ENCODE data around the gene RESP18.
"Not testable (repeated sequence)": the region's sequence is repeated elsewhere in the genome, so short reads cannot be mapped to it uniquely, and the experiment has no call there.

Gene RESP18

DNA sequence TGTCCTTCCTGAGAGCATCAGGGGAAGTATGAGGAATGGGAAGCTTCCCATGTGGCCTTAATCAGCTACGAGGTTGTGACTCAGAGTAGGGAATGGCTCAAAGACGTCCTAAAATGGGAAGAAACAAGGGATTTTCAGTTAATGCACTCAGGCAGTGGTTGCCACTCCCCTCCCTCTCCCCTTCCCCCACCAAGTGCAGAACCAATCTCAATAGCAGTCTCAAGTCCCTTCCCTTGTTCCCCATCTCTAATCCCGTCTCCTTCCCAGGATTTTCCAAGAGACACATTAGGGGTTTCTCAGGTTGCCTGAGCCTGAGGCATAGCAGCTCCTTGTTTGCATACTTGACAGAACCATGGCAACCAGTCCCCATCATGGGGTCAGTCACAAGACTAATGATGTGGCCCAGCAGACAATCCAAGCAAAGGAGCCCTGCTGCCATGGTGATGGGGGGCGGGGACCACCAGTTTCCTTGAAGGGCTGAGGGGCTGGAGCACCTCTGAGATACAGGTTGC lies 18.2 kb upstream of the RESP18 start:
- H3K27ac Mint-ChIP-seq, result no peak overlapping the region
- peaks cover 2% of the 10 kb centered on the region for H3K4me1 Mint-ChIP-seq (ENCODE audit: low read depth)
- H3K36me3 Mint-ChIP-seq (ENCODE audit: low read depth), result no peaks in the 10 kb centered on the region
- no peak for DNase-seq (ENCODE audit: low spot score)
- H3K9me3 Mint-ChIP-seq, result no peaks in the 10 kb centered on the region
- H3K27me3 Mint-ChIP-seq (ENCODE audit: low read depth), result peaks cover 26% of the 10 kb centered on the region
- H3K4me3 Mint-ChIP-seq, result no peak overlapping the region

DNA sequence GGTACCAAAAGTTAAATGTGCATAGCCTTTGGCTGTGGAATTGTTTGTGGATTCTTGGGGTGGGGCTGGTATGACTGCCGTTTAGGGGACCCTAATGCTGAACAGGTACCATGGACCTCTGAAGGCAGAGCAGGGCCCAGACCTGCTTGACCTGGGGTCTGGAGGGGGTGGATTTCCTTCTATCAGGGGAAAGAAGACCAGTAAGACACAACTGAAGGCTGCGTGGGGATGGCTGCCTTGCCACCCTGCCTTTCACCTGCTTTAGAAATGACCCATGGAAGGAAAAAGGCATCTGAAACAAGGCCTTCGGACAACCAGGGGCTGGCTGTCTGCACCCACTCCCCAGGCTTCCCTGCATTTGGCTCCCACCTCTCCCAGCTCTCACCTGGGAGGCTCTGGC lies 17.7 kb upstream of the RESP18 start:
- Mint-ChIP-seq H3K27ac (no peak overlapping the region), H3K36me3 (ENCODE audit: low read depth) (no peaks in the 10 kb centered on the region), H3K9me3 (no peaks in the 10 kb centered on the region), H3K27me3 (ENCODE audit: low read depth) (peaks cover 26% of the 10 kb centered on the region), H3K4me3 (no peak overlapping the region), H3K4me1 (ENCODE audit: low read depth) (peaks cover 2% of the 10 kb centered on the region)
- no peak for DNase-seq (ENCODE audit: low spot score)

DNA sequence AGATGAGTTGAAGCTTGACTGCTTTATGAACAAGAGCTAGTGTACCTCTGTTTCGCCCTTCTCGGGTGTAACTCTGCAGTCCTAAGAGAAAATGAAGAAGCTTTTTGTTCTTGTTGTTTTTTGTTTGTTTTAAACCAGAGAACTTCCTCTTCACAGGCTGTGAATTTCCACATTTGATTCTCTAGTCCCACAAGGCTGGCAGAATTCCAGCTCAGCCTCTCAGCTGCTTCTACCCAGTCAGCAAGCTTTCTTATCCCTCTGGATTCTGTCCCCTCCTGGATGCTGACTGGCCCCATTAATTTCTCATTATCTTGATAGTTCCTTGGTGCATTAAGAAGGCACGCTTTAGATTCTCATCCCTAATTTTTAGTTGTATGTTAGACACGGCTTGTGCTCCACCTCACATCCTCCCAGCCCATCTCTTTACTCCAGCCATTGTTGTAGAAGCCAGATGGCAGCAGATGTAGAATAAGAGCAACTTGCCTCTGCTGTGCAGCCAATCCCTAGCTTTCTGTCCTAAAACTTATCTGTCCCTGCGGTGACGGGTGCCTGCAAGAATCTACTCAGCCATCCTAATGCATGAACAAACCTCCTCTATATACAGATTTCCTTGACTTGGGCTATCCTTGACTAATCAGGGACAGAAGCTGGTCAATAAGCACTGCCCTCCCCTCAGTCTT lies 12.3 kb upstream of the RESP18 start:
- peaks cover 10% of the 10 kb centered on the region for H3K27me3 Mint-ChIP-seq (ENCODE audit: low read depth)
- H3K4me3 Mint-ChIP-seq, result no peak overlapping the region
- no peak overlapping the region for H3K27ac Mint-ChIP-seq
- DNase-seq (ENCODE audit: low spot score), result no peak
- no peaks in the 10 kb centered on the region for H3K9me3 Mint-ChIP-seq
- no peaks in the 10 kb centered on the region for H3K36me3 Mint-ChIP-seq (ENCODE audit: low read depth)
- no peaks in the 10 kb centered on the region for H3K4me1 Mint-ChIP-seq (ENCODE audit: low read depth)

- no peak for DNase-seq (ENCODE audit: low spot score)
- no peak overlapping the region for H3K4me3 Mint-ChIP-seq
- no peaks in the 10 kb centered on the region for H3K9me3 Mint-ChIP-seq
- no peaks in the 10 kb centered on the region for H3K36me3 Mint-ChIP-seq (ENCODE audit: low read depth)
- H3K27ac Mint-ChIP-seq, result no peak overlapping the region
- H3K27me3 Mint-ChIP-seq (ENCODE audit: low read depth), result peaks cover 42% of the 10 kb centered on the region
- H3K4me1 Mint-ChIP-seq (ENCODE audit: low read depth), result no peaks in the 10 kb centered on the region
Observed at GRCh38 chr2:219335373-219335786, 2.8 kb upstream of the RESP18 start.

DNA sequence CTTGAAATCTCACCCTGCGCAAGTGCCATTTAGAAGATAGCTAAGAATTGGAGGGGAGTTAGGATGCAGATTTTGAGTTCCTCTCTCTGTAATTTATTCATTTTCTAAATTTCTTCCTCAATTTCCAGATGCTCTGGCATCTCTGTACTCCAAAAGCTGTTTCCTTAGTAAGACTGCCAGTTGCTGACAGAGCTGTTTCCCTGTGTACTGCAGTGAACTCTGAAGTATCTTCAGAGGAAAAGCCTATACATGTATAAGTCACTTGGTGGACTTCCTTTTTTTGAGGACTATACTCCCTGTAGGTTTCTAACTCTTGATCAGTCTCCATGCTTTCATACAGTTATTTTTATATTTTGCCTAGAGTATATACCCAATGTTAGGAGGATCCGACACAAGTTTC lies 1.5 kb upstream of the RESP18 start:
- Mint-ChIP-seq H3K27me3 (ENCODE audit: low read depth) (peaks cover 40% of the 10 kb centered on the region), H3K9me3 (no peaks in the 10 kb centered on the region), H3K36me3 (ENCODE audit: low read depth) (no peaks in the 10 kb centered on the region), H3K27ac (no peak overlapping the region), H3K4me3 (no peak overlapping the region), H3K4me1 (ENCODE audit: low read depth) (no peaks in the 10 kb centered on the region)
- DNase-seq (ENCODE audit: low spot score), result no peak

DNA sequence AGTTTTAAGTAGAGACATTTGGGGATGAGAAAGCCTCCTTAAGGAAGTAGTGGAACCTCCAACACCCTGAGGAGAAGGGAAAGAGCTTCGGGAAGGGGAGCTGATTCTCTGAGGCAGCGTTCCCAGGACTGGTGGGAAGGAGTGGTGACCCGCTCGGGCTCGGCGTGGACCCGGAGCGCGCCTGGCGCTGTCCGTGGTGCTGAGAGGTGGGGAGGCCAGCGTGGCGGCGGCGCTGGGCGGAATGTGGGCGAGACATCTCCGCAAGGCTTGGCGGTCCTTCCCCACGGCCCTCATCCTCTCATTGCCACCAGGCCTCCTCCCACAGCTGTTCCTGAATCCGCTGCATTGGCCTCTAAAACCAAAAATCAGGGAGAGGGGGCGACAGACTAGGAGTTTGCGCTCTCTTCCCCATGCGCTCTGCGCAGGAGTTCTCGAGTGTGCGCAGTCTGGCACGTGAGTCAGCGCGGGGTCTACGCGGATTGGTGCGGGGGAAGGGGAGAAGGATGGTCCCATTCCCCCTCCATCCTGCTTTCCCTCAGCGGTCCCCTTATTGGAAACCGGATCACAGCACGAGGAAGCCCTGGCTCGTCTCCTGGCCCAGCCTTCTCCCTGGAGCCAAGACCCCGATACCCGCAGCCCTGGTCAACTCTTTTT lies 857 bp downstream of the RESP18 start:
- Mint-ChIP-seq H3K27me3 (ENCODE audit: low read depth) (peaks cover 36% of the 10 kb centered on the region), H3K9me3 (no peaks in the 10 kb centered on the region), H3K27ac (no peak overlapping the region), H3K4me1 (ENCODE audit: low read depth) (no peaks in the 10 kb centered on the region), H3K36me3 (ENCODE audit: low read depth) (no peaks in the 10 kb centered on the region), H3K4me3 (no peak overlapping the region)
- DNase-seq (ENCODE audit: low spot score), result peak; percentile 7

- Mint-ChIP-seq H3K4me3 (no peak overlapping the region), H3K27me3 (ENCODE audit: low read depth) (peaks cover 32% of the 10 kb centered on the region), H3K4me1 (ENCODE audit: low read depth) (no peaks in the 10 kb centered on the region), H3K36me3 (ENCODE audit: low read depth) (no peaks in the 10 kb centered on the region), H3K27ac (no peak overlapping the region), H3K9me3 (no peaks in the 10 kb centered on the region)
- DNase-seq (ENCODE audit: low spot score), result no peak
Observed at GRCh38 chr2:219327719-219328118, 4.8 kb downstream of the RESP18 start.

GRCh38 chr2:219325657-219326315 lies 6.8 kb downstream of the RESP18 start:
- Mint-ChIP-seq H3K4me3 (no peak overlapping the region), H3K27me3 (ENCODE audit: low read depth) (peaks cover 20% of the 10 kb centered on the region), H3K36me3 (ENCODE audit: low read depth) (no peaks in the 10 kb centered on the region)

DNA sequence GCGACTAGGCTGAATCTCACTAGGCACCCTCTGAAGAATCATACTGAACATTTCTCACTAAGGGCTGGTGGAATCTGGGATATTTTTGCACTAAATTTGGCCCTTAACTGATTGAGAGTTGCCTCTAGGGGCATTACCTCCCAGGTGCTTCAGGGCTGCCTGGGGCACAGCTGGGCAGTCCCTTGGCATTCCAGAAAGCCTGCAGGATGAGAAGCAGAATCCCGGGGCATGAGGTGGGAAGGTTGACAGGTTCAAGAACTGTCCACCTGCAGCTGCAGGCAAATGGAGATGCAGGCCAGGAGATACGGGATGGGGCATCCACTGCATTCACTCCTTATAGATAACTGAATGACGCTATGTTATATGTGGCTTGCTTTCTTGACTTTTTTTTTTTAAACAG lies 7.4 kb downstream of the RESP18 start:
- H3K4me1 Mint-ChIP-seq (ENCODE audit: low read depth), result no peaks in the 10 kb centered on the region
- H3K9me3 Mint-ChIP-seq, result no peaks in the 10 kb centered on the region
- no peak for DNase-seq (ENCODE audit: low spot score)
- no peaks in the 10 kb centered on the region for H3K36me3 Mint-ChIP-seq (ENCODE audit: low read depth)
- H3K27ac Mint-ChIP-seq, result no peak overlapping the region
- H3K27me3 Mint-ChIP-seq (ENCODE audit: low read depth), result peaks cover 19% of the 10 kb centered on the region
- no peak overlapping the region for H3K4me3 Mint-ChIP-seq

More at GRCh38 chr2:219325657-219326315, 6.8 kb downstream of the RESP18 start:
- no peaks in the 10 kb centered on the region for H3K9me3 Mint-ChIP-seq
- DNase-seq (ENCODE audit: low spot score), result no peak
- no peaks in the 10 kb centered on the region for H3K4me1 Mint-ChIP-seq (ENCODE audit: low read depth)
- H3K27ac Mint-ChIP-seq, result no peak overlapping the region

- no peaks in the 10 kb centered on the region for H3K9me3 Mint-ChIP-seq
- no peaks in the 10 kb centered on the region for H3K36me3 Mint-ChIP-seq (ENCODE audit: low read depth)
- DNase-seq (ENCODE audit: low spot score), result no peak
- no peak overlapping the region for H3K27ac Mint-ChIP-seq
- no peaks in the 10 kb centered on the region for H3K4me1 Mint-ChIP-seq (ENCODE audit: low read depth)
- H3K4me3 Mint-ChIP-seq, result no peak overlapping the region
- H3K27me3 Mint-ChIP-seq (ENCODE audit: low read depth), result peaks cover 14% of the 10 kb centered on the region
Observed at GRCh38 chr2:219323434-219323833, 9.1 kb downstream of the RESP18 start.

GRCh38 chr2:219314804-219315468 lies 17.6 kb downstream of the RESP18 start:
- Mint-ChIP-seq H3K4me1 (ENCODE audit: low read depth) (no peaks in the 10 kb centered on the region), H3K9me3 (no peaks in the 10 kb centered on the region), H3K4me3 (no peak overlapping the region), H3K27ac (no peak overlapping the region), H3K27me3 (ENCODE audit: low read depth) (peaks cover 11% of the 10 kb centered on the region), H3K36me3 (ENCODE audit: low read depth) (no peaks in the 10 kb centered on the region)
- no peak for DNase-seq (ENCODE audit: low spot score)

GRCh38 chr2:219312683-219313263 lies 19.8 kb downstream of the RESP18 start:
- H3K4me3 Mint-ChIP-seq; H3K36me3 Mint-ChIP-seq (ENCODE audit: low read depth); H3K4me1 Mint-ChIP-seq (ENCODE audit: low read depth); H3K27ac Mint-ChIP-seq; H3K9me3 Mint-ChIP-seq; DNase-seq (ENCODE audit: low spot score): not testable (repeated sequence)
- peaks cover 26% of the 10 kb centered on the region for H3K27me3 Mint-ChIP-seq (ENCODE audit: low read depth)

GRCh38 chr2:219309278-219309677 lies 23.3 kb downstream of the RESP18 start, which contains the start of gene PTPRN:
Gene PTPRN, minus strand, starts transcription at chr2:219309401. Its CDS starts 69 bp downstream, at chr2:219309332.
- Mint-ChIP-seq H3K36me3 (ENCODE audit: low read depth) (no peaks in the 10 kb centered on the region), H3K4me1 (ENCODE audit: low read depth) (no peaks in the 10 kb centered on the region), H3K4me3 (no peak within 1 kb of the TSS), H3K9me3 (no peaks in the 10 kb centered on the region), H3K27me3 (ENCODE audit: low read depth) (peaks cover 45% of the 10 kb centered on the region), H3K27ac (no peak within 1 kb of the TSS)
- no peak for DNase-seq (ENCODE audit: low spot score)
